HUDEP-2 (cell line): ENCODE measurements around the gene GJD2.
A peak's percentile ranks its signal among the peaks of the same experiment; 100 is the strongest.

Experiments
- DNase-seq, 76 experiments: peaks; one replicate each; lab custom pipeline; 2025; ENCODE audit not compliant: unreplicated experiment in 76 of 76; lab: John Stamatoyannopoulos, UW

GJD2 gene

DNA sequence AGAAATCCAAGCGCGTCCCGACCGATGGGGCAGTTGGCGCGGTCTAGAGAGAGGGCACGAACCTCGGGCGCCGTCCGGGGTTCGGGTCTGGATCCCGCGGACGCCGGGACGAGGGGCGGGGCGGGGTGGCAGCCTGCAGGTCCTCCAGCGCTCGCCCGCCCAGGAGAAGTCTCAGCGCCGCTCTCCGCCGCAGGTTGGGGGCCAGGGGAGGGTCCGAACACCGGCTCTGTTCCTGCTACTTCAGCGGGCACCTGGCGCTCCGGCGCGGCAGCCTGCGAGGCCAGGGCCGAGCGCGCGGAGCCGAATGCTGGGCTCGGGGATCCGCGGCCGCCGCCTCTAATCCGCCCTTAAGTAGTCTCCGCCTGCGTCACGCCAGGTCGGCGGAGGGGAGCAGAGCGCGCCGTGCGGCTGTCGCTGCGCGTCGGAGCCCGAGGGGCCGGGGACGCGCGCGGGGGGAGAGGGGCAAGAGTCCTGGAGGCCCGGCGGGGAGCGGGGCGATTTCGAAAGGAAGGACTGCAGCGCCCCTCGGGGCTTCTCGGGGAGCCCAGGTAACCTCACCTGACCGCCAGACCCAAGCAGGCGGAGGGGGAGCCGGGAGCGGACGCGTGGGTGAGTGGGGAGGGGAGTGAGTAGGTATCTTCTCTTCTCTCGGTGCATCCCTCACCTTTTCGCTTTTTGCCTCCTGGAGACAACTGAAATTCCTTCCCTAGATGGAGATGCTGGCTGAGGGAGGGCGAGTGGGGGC is at the start of gene GJD2:
GJD2 (minus strand) TSS at position 325 of the 745 bp plus-strand sequence. CDS start 510 bp downstream, outside the sequence.
- no peak for DNase-seq

DNA sequence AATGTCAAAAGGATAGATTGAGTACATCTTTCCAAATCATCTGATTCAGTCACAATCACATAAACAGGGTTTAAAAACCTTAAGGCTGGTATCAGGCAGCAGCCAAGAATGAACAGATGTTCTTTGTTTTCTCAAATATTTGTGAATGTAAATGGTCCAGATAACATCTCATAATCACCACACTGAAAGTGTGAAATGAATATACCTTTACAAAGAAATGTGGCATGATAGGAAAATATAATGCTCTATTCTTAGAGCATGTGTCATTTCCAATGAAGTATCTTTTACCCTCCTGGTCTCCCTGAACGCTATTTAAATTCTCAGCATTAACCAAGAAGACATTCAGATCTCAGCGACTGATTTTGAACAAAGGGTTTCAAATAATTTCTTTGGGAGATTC is 49.3 kb upstream of the GJD2 start:
- no peak for DNase-seq

DNA sequence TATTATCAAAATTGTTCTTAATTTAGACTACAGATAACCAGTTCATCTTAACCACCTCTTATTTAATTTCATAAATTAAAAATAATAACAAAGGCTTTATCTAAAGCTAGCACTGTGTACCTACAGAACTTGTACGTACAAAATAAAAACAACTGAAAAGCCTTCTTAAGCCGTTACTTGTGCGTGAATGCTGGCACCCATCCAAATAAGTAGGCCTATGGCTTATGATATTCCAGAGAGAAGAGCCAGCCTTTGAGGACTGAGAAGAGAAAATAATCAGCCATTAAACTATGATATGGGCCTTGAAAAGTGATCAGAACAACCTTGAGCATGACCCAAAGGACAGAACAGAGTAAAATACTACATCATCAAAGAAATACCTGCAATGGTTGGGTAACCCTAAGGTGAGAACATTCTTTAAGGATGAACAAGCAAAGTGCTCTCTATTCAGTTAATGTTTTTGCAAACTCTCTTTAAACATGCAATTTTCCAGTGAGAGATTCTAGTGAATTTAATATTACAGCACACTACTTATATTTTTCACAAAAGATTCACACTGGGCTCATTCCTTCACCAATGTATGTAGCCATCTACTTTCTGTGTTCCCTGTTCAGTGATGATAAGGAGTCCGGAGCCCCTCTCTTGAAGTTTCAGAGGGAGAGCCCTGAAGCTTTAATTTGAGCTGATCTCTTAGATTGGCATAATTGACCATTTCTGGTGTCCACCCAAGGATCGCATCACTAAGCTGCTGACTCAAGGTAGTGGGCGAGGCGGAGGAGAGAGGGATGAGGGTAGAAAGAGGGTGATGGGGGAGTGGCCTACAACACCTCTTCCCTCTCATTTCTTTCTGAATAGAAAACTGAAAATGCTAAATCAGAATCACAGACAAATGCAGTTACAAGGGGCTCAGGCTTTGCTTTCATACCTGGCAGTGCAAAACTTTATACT is 48.3 kb upstream of the GJD2 start:
- DNase-seq: no peak

DNA sequence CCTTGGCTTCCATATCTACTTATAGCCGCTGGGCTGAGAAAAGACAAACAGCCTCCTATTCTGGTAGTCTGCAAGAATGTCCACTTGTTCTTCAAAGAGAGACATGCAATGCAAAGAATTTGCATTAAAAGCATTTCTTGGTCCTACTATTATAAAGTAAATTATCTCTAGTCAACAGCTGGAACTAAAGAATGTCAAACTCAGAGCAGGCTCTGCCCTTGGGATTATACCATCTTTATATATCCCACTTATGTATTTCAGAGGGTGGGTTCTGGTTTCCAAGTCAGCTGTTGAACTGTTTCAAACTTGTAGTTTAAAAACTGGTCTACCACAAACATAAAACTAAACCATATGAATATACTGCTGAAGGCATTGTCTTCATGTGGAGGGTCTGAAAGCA is 47.6 kb upstream of the GJD2 start:
- DNase-seq: no peak

DNA sequence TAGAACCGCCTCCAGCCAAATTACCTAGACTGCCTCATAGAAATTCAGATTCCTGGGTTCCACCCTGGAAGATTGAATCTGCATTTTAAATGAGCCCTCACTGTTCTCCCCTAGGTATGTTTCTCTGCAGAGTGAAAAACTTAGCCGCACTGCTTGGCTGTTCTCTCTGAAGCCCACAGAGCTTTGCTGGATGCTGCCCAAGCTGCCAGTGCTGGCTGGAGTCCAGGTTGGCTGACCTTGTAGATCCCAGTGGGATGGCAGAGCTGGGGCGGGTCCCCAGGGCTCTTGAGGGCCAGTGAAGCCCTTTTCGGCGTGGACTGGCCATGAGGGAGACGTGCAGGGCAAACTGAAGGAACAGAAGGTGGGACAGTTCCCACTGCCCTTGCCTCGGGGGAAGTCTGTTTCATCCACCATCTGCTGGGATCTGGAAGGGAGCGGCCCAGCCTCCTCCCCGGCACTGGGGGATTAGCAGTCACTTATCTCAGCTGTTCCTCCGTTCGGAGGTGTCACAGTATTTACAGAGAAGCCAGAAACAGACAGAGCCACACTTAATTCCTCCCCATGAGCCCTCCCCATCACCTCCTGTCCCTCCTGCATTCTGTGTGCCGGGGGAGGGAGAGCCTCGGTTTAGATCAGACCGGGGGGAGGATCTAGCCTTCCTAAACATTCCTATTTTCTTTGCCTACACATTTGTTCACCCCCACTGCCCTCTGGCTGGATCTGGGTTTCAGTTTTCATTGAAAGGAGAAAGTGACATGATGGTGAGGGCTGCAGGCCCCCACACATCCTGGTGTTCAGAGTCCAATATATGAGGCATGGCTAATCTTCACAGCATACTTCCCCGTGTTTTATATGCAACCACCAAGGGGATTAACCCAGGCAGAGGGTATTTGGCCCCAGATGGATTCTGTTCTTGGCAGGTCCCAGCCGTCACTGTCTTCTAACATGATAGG is 44.6 kb upstream of the GJD2 start:
- peak in 15 of 76 experiments; percentile 4 to 58 (median 37) for DNase-seq

DNA sequence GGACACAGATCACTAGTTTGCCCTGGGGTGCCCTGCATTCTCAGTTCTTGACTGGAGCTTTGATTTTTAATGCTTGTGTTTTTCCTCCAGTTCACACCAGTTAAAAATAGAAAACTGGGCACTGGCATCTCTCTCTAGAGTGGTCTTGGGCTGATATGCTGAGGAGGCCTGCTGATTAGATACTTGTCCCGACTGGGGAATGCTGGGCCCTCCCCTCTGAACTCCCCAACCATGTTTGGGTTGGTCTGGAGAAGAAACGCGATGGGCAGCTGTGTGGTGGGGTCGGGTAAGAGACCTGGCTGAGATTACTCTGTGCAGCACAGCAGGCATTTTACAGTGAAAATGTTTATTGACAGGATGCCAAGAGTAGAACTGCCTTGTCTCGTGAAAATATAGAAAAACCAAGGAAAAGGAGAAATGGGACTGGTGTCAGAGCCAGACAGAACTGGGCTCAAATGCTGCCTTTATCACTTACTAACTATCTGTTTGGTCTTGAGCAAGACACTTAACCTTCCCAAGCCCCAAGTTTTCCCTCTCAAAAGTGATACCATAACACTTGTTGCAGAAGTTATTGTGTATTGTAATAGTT is 42.1 kb upstream of the GJD2 start:
- no peak for DNase-seq

DNA sequence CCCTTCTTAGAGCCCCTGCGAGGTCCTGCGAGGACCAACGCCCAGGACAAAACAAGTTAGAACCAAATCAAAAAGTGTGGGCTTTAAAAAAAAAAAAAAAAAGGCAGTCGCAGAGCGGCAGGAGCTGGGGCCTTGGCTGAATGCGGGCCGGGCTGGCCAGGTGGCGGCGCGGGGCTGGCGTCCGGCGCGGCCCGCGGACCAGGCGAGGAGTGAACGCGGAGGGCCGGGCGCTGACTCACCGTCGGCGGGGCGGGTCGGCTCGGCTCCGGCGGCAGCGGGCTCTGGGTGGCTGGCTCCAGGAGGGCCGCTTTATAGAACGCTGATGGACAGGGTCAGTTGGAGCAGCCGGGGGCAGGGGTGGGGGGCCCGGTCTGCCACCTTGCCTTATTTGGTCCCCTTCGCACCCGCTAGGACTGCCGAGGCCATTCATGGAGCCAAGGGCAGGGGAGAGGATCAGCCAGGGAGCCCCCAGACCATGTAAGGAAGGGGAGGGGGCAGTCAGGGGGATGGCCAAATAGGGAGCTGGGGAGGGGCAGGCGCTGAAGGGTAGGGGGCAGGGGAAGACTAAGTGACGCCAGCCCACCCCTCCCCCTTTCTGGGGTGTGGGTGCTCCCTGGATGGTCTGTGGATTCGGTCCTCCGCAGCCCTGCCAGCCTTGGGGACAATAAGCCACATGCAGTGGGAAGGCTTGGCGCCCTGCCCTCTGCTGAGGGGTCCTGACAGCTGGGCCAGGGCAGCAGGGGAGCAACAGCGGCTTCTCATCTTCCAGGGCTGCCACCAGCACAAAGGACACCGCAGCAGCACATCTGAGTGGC is 40.7 kb upstream of the GJD2 start, which contains the start of gene ACTC1:
ACTC1 (minus strand) TSS at position 283 of the 815 bp plus-strand sequence. CDS start 741 bp downstream, outside the sequence.
- DNase-seq: peak in 9 of 76 experiments; percentile 0 to 13 (median 7)

DNA sequence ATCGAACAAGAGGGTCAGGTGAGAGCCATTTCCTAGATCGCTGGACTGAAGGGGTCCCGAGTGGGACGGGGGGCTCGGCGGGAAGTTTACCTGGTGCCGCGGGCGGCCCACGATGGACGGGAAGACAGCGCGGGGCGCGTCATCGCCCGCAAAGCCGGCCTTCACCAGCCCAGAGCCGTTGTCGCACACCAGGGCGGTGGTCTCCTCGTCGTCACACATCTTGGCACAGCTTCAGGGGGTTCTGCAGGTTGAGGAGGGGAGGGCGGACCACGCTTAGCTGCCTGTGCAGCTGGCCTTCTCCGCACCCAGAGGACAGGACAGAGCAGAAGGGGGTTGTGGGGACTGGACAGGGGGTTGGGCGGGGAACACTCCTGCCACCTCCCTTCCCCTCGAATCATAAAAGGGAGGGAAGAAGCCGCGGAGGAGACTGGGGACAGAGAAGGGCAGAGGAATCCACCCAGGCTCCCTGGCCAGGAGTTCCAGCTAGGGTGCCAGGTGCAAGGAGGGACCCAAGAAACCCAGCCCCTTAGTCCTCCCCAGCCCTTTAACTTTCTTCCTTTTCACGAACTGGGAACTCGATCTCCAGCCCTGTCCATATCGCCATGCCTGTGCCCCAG is 39.9 kb upstream of the GJD2 start:
- no peak for DNase-seq

DNA sequence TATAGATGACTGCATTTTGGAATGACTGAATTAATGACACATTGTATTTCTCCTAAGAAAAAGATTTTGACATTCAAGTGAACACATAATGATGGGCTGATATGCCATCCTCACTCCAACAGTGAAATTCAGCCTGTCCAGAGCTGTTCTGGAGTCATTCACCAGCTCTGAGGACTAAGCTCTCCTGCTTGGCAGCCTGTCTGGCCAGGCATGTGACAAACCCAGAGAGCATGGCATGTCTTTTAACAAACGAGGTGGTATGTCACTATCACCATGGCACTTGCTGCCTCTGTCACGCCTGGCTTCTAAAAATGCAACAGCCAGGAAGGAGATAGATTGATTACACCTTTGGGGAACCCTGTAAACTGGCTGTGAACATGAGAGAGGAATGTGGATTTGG is 39.1 kb upstream of the GJD2 start:
- DNase-seq: no peak

DNA sequence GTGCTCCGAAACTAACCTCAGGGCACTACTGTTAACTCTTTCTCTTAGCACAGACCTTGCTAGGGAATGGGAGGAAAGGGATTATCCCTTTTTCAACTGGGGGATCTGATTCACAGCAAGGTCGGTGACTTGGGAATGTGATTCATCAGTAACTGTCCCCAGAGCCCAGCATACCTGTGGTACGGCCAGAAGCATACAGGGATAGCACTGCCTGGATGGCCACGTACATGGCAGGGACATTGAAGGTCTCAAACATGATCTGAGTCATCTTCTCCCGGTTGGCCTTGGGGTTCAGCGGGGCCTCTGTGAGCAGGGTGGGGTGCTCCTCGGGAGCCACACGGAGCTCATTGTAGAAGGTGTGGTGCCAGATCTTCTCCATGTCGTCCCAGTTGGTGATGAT is 38.3 kb upstream of the GJD2 start:
- DNase-seq: no peak

DNA sequence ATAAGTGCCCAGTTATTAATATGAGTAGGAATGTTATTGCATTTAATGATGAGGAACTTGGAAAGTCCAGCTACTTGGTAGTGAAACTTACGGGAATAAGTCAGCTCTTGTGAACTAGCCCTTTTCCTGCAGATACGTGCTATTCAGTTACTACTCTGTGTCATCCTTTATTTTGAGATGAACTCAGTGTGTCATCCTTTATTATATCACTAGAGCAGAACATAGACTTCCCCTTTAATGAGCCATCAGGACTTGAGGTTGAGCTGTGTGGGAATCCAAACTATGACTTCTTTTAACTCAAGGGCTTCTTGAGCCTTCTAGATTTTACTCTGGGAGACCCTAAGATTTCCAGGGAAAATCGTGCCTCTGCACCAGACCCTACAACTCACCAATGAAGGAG is 36.9 kb upstream of the GJD2 start:
- no peak for DNase-seq

DNA sequence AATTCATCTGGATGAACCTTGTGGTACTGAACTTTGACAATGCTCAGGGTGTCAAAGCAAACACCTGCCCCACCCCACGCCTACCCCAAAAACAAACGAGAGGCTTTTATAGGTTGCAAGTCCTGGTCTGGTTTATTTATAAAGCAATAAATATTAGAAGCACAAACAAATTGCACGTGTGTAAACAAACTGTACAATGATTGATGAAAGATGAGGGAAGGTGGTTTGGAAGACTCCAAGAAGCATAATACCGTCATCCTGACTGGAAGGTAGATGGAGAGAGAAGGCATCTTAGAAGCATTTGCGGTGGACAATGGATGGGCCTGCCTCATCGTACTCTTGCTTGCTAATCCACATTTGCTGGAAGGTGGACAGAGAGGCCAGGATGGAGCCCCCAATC is 35.3 kb upstream of the GJD2 start:
- no peak for DNase-seq

DNA sequence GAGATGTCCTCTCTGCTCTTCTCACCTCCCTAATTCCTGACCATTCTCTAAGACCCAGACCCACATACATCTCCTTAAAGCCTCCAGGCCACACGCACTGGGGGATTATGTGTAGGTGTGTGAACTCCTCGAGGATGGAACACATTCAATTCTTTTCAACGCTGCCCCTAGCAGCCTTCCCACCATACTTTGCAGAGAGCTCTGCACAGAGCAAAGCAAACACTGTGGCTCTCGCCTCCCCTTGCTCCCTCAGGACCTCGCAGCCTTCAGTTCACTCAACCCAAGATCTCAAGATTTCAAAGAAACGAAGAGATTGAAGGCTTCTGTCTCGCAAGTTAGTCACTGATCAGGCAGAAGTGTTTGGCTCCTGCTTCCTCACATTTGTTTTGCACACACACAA is 34.5 kb upstream of the GJD2 start:
- DNase-seq: no peak

DNA sequence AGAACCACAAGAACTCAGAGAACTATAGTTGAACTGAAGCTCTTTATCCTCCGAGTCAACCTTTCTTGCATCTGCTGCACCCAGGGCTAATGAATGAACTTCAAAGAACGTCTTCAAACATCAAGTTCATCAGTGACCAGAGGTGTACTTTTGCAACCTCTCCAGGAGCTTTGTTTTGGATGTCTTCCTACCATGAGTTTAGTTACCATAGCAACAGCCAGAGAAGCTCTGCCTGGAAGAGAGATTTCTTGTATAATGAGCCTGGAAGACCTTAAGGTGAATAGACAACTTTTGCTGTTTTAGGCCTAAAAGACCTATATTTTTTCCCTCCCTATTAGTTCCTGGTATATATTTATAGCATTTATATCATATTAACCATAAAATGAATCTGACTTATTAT is 31.4 kb upstream of the GJD2 start:
- no peak for DNase-seq

DNA sequence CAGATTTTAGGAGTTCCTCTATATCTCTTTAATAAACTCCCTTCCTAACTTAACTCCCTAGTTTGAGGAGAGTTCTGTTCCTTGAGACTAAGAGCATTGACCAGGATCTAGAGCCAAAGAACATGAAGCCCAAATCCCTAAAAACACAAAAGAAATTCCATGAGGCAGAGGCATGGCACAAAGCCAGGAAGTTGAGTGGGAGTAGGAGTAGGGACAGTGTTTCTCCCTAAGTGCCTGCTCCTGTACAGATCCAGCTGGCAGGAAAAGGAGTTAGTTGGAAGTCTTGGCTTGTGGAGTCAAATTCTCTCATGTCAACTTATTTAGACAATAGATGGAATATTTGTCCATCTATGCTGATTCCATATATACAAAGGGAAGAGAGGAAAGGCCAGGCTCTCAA is 29.2 kb upstream of the GJD2 start:
- no peak for DNase-seq

DNA sequence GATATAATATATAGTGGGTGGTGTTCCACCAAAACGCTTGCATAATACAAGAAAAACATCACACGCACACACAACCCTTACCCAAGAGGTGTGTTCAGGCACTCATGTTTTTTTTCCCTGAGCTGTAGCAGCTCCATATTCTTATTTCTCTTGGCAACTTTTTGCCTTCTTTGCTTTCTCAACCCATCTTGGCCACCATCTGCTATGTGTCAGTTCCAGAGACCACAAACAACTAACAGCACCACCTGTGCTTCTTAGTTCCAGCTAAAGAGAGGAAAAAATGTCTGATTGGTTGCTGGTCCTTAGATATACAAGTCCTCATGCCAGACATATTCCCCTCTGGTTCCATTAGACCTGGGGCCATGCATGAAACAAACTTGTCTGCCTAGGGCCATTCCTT is 28.6 kb upstream of the GJD2 start:
- DNase-seq: no peak

DNA sequence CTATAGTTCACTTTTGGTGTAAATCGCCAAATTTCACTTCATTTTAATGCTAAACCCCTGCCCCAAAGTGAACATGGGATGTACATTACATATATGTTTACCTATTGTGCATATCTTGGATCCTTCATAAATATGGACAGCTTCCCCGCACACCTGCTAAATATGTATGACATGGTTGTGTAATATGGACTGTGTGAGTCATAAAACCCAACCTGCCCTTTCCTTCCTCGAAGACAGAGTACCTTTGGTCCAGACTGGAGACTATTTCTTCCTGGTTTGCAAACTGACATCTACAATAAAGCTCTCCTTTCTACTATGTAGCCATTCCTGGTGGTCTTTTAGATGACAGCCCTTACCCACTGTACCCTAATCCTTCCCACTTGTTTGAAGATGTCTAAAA is 28.1 kb upstream of the GJD2 start:
- no peak for DNase-seq

DNA sequence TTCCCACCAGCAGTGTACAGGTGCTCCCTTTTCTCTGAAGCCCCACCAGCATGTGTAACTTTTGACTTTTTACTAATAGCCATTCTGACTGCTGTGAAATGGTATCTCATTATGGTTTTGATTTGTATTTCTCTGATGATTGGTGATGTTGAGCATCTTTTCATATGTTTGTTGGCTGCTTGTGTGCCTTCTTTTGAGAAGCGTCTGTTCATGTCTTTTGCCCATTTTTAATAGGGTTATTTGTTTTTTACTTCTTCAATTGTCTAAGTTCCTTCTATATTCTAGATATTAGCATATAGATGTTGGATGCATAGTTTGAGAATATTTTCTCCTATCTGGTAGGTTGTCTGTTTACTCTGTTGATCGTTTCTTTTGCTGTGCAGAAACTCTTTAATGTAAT is 25.9 kb upstream of the GJD2 start:
- no peak for DNase-seq

DNA sequence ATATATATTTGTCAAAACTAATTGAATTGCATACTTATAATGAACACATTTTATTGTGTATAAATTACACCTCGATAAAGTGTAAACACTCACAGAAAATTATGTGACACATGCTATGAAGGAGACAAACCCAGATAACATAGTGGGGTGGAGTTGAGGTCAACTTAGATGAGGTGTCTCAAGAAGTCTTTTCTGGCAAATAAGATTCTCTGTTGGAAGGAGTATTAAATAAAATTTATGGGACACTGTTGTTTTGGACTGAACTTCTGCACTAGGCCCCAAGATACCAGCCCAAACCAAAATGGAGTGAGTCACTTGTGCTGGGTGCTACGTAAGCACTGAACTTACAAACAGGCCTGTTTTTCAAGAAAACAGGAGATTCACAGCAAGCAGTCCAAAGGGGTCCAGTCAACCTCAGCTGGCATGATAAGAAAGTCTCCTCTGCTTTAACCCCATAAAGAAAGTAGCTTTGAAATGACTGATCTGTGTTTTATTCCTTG is 21.9 kb upstream of the GJD2 start:
- DNase-seq: no peak
